Astrocyte (in vitro differentiated cells and primary cell): ENCODE measurements around the gene PRSS23. TPM values are rescaled to one million over a fixed set of nuclear protein-coding genes. Genes with fewer than 3 reads are reported as not detected.

Source experiments
- DNase-seq: peaks from one replicate; pipeline ENCODE4 v3.0.0-alpha.2; 2010; ENCODE audit warnings: low read depth
- FAIRE-seq: peaks from 2 replicates; lab custom pipeline; 2011; peaks lifted over from hg19 to GRCh38; lab: Jason Lieb, UNC
- H2AFZ ChIP-seq: 2 replicates; pipeline ENCODE4 v1.6.0; 2012; ENCODE audit warnings: low read depth, low read length, inconsistent platforms
- H3K27ac ChIP-seq: 2 replicates; pipeline ENCODE4 v1.5.1; 2011; ENCODE audit warnings: low read depth, low read length, inconsistent platforms
- H3K27me3 ChIP-seq: 2 replicates; pipeline ENCODE4 v1.6.0; 2011; ENCODE audit warnings: low read length, inconsistent platforms; ENCODE audit not compliant: insufficient read depth
- H3K36me3 ChIP-seq: 2 replicates; pipeline ENCODE4 v1.5.1; 2011; ENCODE audit warnings: low read length, inconsistent platforms; ENCODE audit not compliant: insufficient read depth
- H3K4me1 ChIP-seq: 2 replicates; pipeline ENCODE4 v1.5.1; 2011; ENCODE audit warnings: low read length, inconsistent platforms; ENCODE audit not compliant: insufficient read depth
- H3K4me2 ChIP-seq: 2 replicates; pipeline ENCODE4 v1.6.0; 2012; ENCODE audit warnings: low read length, inconsistent platforms
- H3K4me3 ChIP-seq: 2 replicates; pipeline ENCODE4 v1.5.1; 2011; ENCODE audit warnings: low read depth, mild to moderate bottlenecking, low read length, inconsistent platforms; ENCODE audit not compliant: insufficient read depth
- H3K79me2 ChIP-seq: 2 replicates; pipeline ENCODE4 v1.6.0; 2012; ENCODE audit warnings: mild to moderate bottlenecking, low read length, inconsistent platforms; ENCODE audit not compliant: insufficient read depth
- H3K9ac ChIP-seq: 2 replicates; pipeline ENCODE4 v1.6.0; 2012; ENCODE audit warnings: mild to moderate bottlenecking, low read length, inconsistent platforms
- H3K9me3 ChIP-seq: 2 replicates; pipeline ENCODE4 v1.5.1; 2012; ENCODE audit warnings: low read depth, mild to moderate bottlenecking, low read length, inconsistent platforms; ENCODE audit not compliant: insufficient read depth
- H4K20me1 ChIP-seq: 2 replicates; pipeline ENCODE4 v1.6.0; 2012; ENCODE audit warnings: low read length, inconsistent platforms; ENCODE audit not compliant: insufficient read depth
- H3K27ac Mint-ChIP-seq: one replicate; pipeline ENCODE4 v1.8.0; 2021; ENCODE audit warnings: mild to moderate bottlenecking, mixed read lengths; ENCODE audit not compliant: unreplicated experiment
- H3K27me3 Mint-ChIP-seq: one replicate; pipeline ENCODE4 v1.8.0; 2021; ENCODE audit warnings: low read depth, mixed read lengths; ENCODE audit not compliant: unreplicated experiment
- H3K36me3 Mint-ChIP-seq: one replicate; pipeline ENCODE4 v1.8.0; 2021; ENCODE audit warnings: low read depth, mixed read lengths; ENCODE audit not compliant: unreplicated experiment
- H3K4me1 Mint-ChIP-seq: one replicate; pipeline ENCODE4 v1.8.0; 2021; ENCODE audit warnings: low read depth, mixed read lengths; ENCODE audit not compliant: unreplicated experiment
- H3K4me3 Mint-ChIP-seq: one replicate; pipeline ENCODE4 v1.8.0; 2021; ENCODE audit warnings: mild to moderate bottlenecking, moderate library complexity, mixed read lengths; ENCODE audit not compliant: unreplicated experiment
- H3K9me3 Mint-ChIP-seq: one replicate; pipeline ENCODE4 v1.8.0; 2021; ENCODE audit warnings: mild to moderate bottlenecking, mixed read lengths; ENCODE audit not compliant: unreplicated experiment
- CTCF ChIP-seq: IDR thresholded peaks from 2 replicates; pipeline ENCODE4 v1.5.1; 2011; ENCODE audit warnings: low read depth, mild to moderate bottlenecking, inconsistent platforms, low read length, moderate library complexity; ENCODE audit not compliant: insufficient read depth
- EZH2 ChIP-seq: IDR thresholded peaks from 2 replicates; pipeline ENCODE4 v1.6.1; 2012; ENCODE audit warnings: mild to moderate bottlenecking, low read length, inconsistent platforms; ENCODE audit not compliant: insufficient read depth
- total RNA-seq: library from RNA; stranded (reverse); gene quantifications from 2 replicates; pipeline ENCODE4 v1.2.1, GENCODE V29; 2021

PRSS23 gene
- total RNA-seq, 1 donor from 2014 or later = 717 TPM

- no peak overlapping the region for H3K4me2 ChIP-seq
- FAIRE-seq (peak; percentile 50), DNase-seq (peak; percentile 79)
- H3K27ac ChIP-seq = no peak overlapping the region
- H3K4me1 ChIP-seq = peaks cover 10% of the 10 kb centered on the region
- H3K4me1 Mint-ChIP-seq = peaks cover 23% of the 10 kb centered on the region
- H3K9me3 Mint-ChIP-seq = no peaks in the 10 kb centered on the region
- H3K4me3 ChIP-seq = no peak overlapping the region
- peak overlapping the region; percentile 51 for H3K27ac Mint-ChIP-seq
- H2AFZ ChIP-seq = peak overlapping the region; percentile 47
- no peaks in the 10 kb centered on the region for H3K27me3 ChIP-seq
- no peaks in the 10 kb centered on the region for H3K79me2 ChIP-seq
- H3K4me3 Mint-ChIP-seq = no peak overlapping the region
- no peaks in the 10 kb centered on the region for H4K20me1 ChIP-seq
- H3K36me3 Mint-ChIP-seq = no peaks in the 10 kb centered on the region
- no peaks in the 10 kb centered on the region for H3K36me3 ChIP-seq
- TF ChIP-seq CTCF = no peak
- TF ChIP-seq EZH2 = no peak
- H3K27me3 Mint-ChIP-seq = peaks cover 2% of the 10 kb centered on the region
- H3K9me3 ChIP-seq = no peaks in the 10 kb centered on the region
- H3K9ac ChIP-seq = no peak overlapping the region
Measured at GRCh38 chr11:86761978-86762377, 38.4 kb upstream of the PRSS23 start.

- Histone ChIP-seq H3K27ac (no peak overlapping the region), H3K36me3 (no peaks in the 10 kb centered on the region), H3K79me2 (no peaks in the 10 kb centered on the region), H3K4me3 (no peak overlapping the region), H3K9ac (no peak overlapping the region), H3K4me2 (no peak overlapping the region), H3K9me3 (no peaks in the 10 kb centered on the region), H3K27me3 (no peaks in the 10 kb centered on the region), H2AFZ (no peak overlapping the region), H4K20me1 (no peaks in the 10 kb centered on the region), H3K4me1 (peaks cover 10% of the 10 kb centered on the region)
- Mint-ChIP-seq H3K36me3 (no peaks in the 10 kb centered on the region), H3K9me3 (no peaks in the 10 kb centered on the region), H3K27me3 (no peaks in the 10 kb centered on the region), H3K27ac (no peak overlapping the region), H3K4me1 (peaks cover 30% of the 10 kb centered on the region), H3K4me3 (no peak overlapping the region)
- no peak for FAIRE-seq
- no peak for TF ChIP-seq CTCF
- TF ChIP-seq EZH2 = no peak
- no peak for DNase-seq
Measured at GRCh38 chr11:86765203-86765602, 35.1 kb upstream of the PRSS23 start.

- Histone ChIP-seq H3K36me3 (no peaks in the 10 kb centered on the region), H2AFZ (no peak overlapping the region), H3K27ac (no peak overlapping the region), H3K79me2 (no peaks in the 10 kb centered on the region), H3K4me1 (peaks cover 7% of the 10 kb centered on the region), H3K4me2 (no peak overlapping the region), H3K27me3 (no peaks in the 10 kb centered on the region), H3K9me3 (no peaks in the 10 kb centered on the region), H3K9ac (no peak overlapping the region), H4K20me1 (no peaks in the 10 kb centered on the region), H3K4me3 (no peak overlapping the region)
- Mint-ChIP-seq H3K36me3 (no peaks in the 10 kb centered on the region), H3K27ac (no peak overlapping the region), H3K4me3 (no peak overlapping the region), H3K27me3 (no peaks in the 10 kb centered on the region), H3K9me3 (no peaks in the 10 kb centered on the region), H3K4me1 (peaks cover 30% of the 10 kb centered on the region)
- FAIRE-seq (no peak), DNase-seq (no peak)
- TF ChIP-seq CTCF (no peak), EZH2 (no peak)
Measured at GRCh38 chr11:86765878-86766277, 34.5 kb upstream of the PRSS23 start.
